Nephron progenitor cell (in vitro differentiated cells): ENCODE measurements around the gene ZNF460.

Experiments
- DNase-seq: peaks from one replicate; pipeline ENCODE4 v3.0.0; 2021
- H3K27ac Mint-ChIP-seq: 2 replicates; pipeline ENCODE4 v1.8.0; 2021; ENCODE audit warnings: mild to moderate bottlenecking, moderate library complexity, mixed read lengths
- H3K27me3 Mint-ChIP-seq: 2 replicates; pipeline ENCODE4 v1.8.0; 2021; ENCODE audit warnings: mild to moderate bottlenecking, low read depth, mixed read lengths; ENCODE audit not compliant: poor library complexity
- H3K36me3 Mint-ChIP-seq: 2 replicates; pipeline ENCODE4 v1.8.0; 2021; ENCODE audit warnings: low read depth, mixed read lengths
- H3K4me1 Mint-ChIP-seq: 2 replicates; pipeline ENCODE4 v1.8.0; 2021; ENCODE audit warnings: mixed read lengths
- H3K4me3 Mint-ChIP-seq: 2 replicates; pipeline ENCODE4 v1.8.0; 2021; ENCODE audit warnings: mild to moderate bottlenecking, moderate library complexity, mixed read lengths
- H3K9me3 Mint-ChIP-seq: 2 replicates; pipeline ENCODE4 v1.8.0; 2021; ENCODE audit warnings: mild to moderate bottlenecking, moderate library complexity, mixed read lengths
- TF ChIP-seq, protein P1 (sequence below): fragments of 200-600 bp; sonication (generic); IDR thresholded peaks from 2 replicates; pipeline ENCODE4 v1.5.0; 2021; ENCODE audit warnings: antibody characterized with exemption

The ZNF460 gene

DNA sequence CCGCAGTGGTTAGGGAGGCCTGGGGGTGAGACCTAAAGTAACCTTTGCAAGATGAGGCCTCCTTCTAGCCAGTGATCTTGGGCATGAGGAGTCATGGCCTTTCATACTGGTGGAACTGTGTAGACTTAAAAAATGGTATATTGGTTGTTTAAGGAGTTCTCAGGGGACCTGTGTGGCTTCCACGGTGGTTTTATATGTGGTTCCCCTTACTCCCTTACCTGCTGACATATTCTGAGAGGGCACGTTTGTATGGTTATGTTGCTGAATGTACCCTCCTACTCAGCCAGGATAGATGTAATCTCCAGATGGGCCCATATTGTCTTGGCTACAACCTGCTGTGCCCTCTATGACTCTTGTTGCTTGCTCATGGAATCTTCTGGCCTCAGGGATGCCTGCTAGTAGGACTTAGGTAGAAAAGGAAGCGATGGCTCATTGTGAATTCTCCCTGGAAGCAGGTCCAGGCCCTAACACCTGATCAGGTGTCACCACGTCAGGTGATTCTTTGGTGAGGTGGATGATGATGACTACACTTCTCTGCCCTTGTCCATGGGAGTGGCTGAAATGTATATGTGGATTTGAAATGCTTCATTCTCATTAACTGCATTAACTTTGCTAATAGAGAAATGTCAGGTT is 1.8 kb downstream of the ZNF460 start:
- no peaks in the 10 kb centered on the region for H3K9me3 Mint-ChIP-seq
- H3K4me1 Mint-ChIP-seq: peaks cover 23% of the 10 kb centered on the region
- peaks cover 29% of the 10 kb centered on the region for H3K36me3 Mint-ChIP-seq
- H3K4me3 Mint-ChIP-seq: no peak overlapping the region
- DNase-seq: no peak
- TF ChIP-seq, protein P1, sequence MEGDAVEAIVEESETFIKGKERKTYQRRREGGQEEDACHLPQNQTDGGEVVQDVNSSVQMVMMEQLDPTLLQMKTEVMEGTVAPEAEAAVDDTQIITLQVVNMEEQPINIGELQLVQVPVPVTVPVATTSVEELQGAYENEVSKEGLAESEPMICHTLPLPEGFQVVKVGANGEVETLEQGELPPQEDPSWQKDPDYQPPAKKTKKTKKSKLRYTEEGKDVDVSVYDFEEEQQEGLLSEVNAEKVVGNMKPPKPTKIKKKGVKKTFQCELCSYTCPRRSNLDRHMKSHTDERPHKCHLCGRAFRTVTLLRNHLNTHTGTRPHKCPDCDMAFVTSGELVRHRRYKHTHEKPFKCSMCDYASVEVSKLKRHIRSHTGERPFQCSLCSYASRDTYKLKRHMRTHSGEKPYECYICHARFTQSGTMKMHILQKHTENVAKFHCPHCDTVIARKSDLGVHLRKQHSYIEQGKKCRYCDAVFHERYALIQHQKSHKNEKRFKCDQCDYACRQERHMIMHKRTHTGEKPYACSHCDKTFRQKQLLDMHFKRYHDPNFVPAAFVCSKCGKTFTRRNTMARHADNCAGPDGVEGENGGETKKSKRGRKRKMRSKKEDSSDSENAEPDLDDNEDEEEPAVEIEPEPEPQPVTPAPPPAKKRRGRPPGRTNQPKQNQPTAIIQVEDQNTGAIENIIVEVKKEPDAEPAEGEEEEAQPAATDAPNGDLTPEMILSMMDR: no peak
- no peak overlapping the region for H3K27ac Mint-ChIP-seq
- no peaks in the 10 kb centered on the region for H3K27me3 Mint-ChIP-seq

GRCh38 chr19:57288373-57288772 is 8.1 kb downstream of the ZNF460 start:
- H3K27ac Mint-ChIP-seq: no peak overlapping the region
- peaks cover 44% of the 10 kb centered on the region for H3K9me3 Mint-ChIP-seq
- no peak for DNase-seq
- H3K4me1 Mint-ChIP-seq: no peaks in the 10 kb centered on the region
- TF ChIP-seq, protein P1: no peak
- peaks cover 3% of the 10 kb centered on the region for H3K27me3 Mint-ChIP-seq
- H3K4me3 Mint-ChIP-seq: no peak overlapping the region
- peaks cover 92% of the 10 kb centered on the region for H3K36me3 Mint-ChIP-seq

- no peak for DNase-seq
- Mint-ChIP-seq H3K4me3 (no peak overlapping the region), H3K9me3 (peaks cover 70% of the 10 kb centered on the region), H3K27ac (no peak overlapping the region), H3K4me1 (no peaks in the 10 kb centered on the region), H3K27me3 (peaks cover 3% of the 10 kb centered on the region), H3K36me3 (peaks cover 100% of the 10 kb centered on the region)
- TF ChIP-seq, protein P1: no peak
Measured at GRCh38 chr19:57290970-57291369, 10.7 kb downstream of the ZNF460 start.

DNA sequence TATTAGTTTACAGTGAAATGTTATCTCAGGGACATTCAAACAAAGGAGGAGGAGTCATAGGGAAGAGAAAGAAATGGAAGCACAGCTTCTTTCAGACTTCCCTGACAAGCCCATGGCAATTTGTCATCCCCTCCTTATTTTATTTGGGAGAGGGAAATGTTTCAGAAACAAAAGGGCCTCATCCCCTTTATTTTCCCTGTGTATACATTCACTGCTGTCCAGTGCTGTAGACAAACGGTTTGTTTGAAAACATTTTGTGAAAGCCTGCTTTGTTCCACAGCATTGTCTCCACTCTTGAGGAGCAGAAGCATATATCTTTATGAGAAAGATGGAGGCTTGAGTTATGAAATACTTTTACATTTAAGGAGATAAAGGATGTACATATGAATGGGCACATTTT is 12.3 kb downstream of the ZNF460 start:
- H3K4me1 Mint-ChIP-seq: no peaks in the 10 kb centered on the region
- no peak for DNase-seq
- no peak overlapping the region for H3K27ac Mint-ChIP-seq
- H3K27me3 Mint-ChIP-seq: peaks cover 6% of the 10 kb centered on the region
- H3K36me3 Mint-ChIP-seq: peaks cover 100% of the 10 kb centered on the region
- H3K9me3 Mint-ChIP-seq: peaks cover 83% of the 10 kb centered on the region
- no peak overlapping the region for H3K4me3 Mint-ChIP-seq
- TF ChIP-seq, protein P1: no peak

GRCh38 chr19:57293719-57294118 is 13.4 kb downstream of the ZNF460 start:
- DNase-seq: no peak
- peaks cover 6% of the 10 kb centered on the region for H3K27me3 Mint-ChIP-seq
- TF ChIP-seq, protein P1: no peak
- peaks cover 100% of the 10 kb centered on the region for H3K36me3 Mint-ChIP-seq
- H3K27ac Mint-ChIP-seq: no peak overlapping the region
- no peaks in the 10 kb centered on the region for H3K4me1 Mint-ChIP-seq
- H3K4me3 Mint-ChIP-seq: no peak overlapping the region
- peaks cover 90% of the 10 kb centered on the region for H3K9me3 Mint-ChIP-seq

- H3K4me3 Mint-ChIP-seq: no peak overlapping the region
- no peaks in the 10 kb centered on the region for H3K4me1 Mint-ChIP-seq
- H3K36me3 Mint-ChIP-seq: peaks cover 53% of the 10 kb centered on the region
- no peak overlapping the region for H3K27ac Mint-ChIP-seq
- H3K9me3 Mint-ChIP-seq: peaks cover 29% of the 10 kb centered on the region
- TF ChIP-seq, protein P1: no peak
- no peak for DNase-seq
- H3K27me3 Mint-ChIP-seq: no peaks in the 10 kb centered on the region
Measured at GRCh38 chr19:57302020-57302465, 21.8 kb downstream of the ZNF460 start.
